IMR-90 (cell line): Measurements from ENCODE around the gene ICAM1. TPM values are rescaled to one million over a fixed set of nuclear protein-coding genes. Genes with fewer than 3 reads are reported as not detected.

ENCODE experiments used
- ATAC-seq: fragments of 200-7000 bp; cut with Tn5 transposase; 2 replicates; pipeline ENCODE4 v1.9.1; 2020; ENCODE audit warnings: low read depth, mild to moderate bottlenecking, moderate library complexity
- BruUV-seq: library from RNA; stranded (reverse); fragments of 400-500 nt; replicated peaks from 2 replicates; lab custom pipeline; 2021; lab: Mats Ljungman, UMichigan
- CTCF ChIA-PET: fragments of 300-600 bp; formaldehyde crosslinking; extraction: SDS; loops from one replicate; lab custom pipeline; 2021; ENCODE audit warnings: antibody characterized with exemption; lab: Yijun Ruan, JAX
- POLR2A ChIA-PET: fragments of 300-600 bp; sonication (Branson Sonifier 250); formaldehyde crosslinking; loops from one replicate; lab custom pipeline; 2022; ENCODE audit warnings: antibody characterized with exemption; ENCODE audit not compliant: unreplicated experiment; lab: Charles Lee
- DNase-seq: peaks from one replicate; pipeline ENCODE4 v3.0.0; 2013
- H2AFZ ChIP-seq: replicated peaks from 2 replicates; pipeline ENCODE3; 2013; ENCODE audit warnings: low read length, mild to moderate bottlenecking; ENCODE audit not compliant: poor library complexity
- H2AK5ac ChIP-seq: 2 replicates; pipeline ENCODE4 v1.6.1; 2013; ENCODE audit warnings: low read depth, low read length, inconsistent platforms
- H2AK9ac ChIP-seq: replicated peaks from 2 replicates; pipeline ENCODE3; 2013; ENCODE audit warnings: mild to moderate bottlenecking, low read depth, low read length, moderate library complexity; ENCODE audit not compliant: poor library complexity
- H2BK120ac ChIP-seq: 2 replicates; pipeline ENCODE4 v1.6.1; 2013; ENCODE audit warnings: low read depth, low read length, inconsistent platforms
- H2BK15ac ChIP-seq: 3 replicates; pipeline ENCODE4 v1.6.1; 2013; ENCODE audit warnings: low read depth, low read length, inconsistent platforms
- H2BK20ac ChIP-seq: 2 replicates; pipeline ENCODE4 v1.6.1; 2013; ENCODE audit warnings: low read depth, mild to moderate bottlenecking, inconsistent platforms, low read length, moderate library complexity
- H2BK5ac ChIP-seq: 2 replicates; pipeline ENCODE4 v1.6.1; 2013; ENCODE audit warnings: mild to moderate bottlenecking, low read depth, low read length, inconsistent platforms; ENCODE audit not compliant: poor library complexity, severe bottlenecking
- H3K14ac ChIP-seq: replicated peaks from 2 replicates; pipeline ENCODE4 v1.6.1; 2013; ENCODE audit warnings: low read depth, low read length, inconsistent platforms
- H3K18ac ChIP-seq: 2 replicates; pipeline ENCODE4 v1.6.1; 2013; ENCODE audit warnings: low read depth, low read length, control low read depth
- H3K23ac ChIP-seq: 2 replicates; pipeline ENCODE4 v1.6.1; 2013; ENCODE audit warnings: low read depth, low read length, inconsistent platforms
- H3K27ac ChIP-seq: 2 replicates; pipeline ENCODE4 v1.5.1; 2013; ENCODE audit warnings: mild to moderate bottlenecking, control low read depth, low read length; ENCODE audit not compliant: insufficient read depth
- H3K27me3 ChIP-seq: 2 replicates; pipeline ENCODE4 v1.6.1; 2013; ENCODE audit warnings: low read length; ENCODE audit not compliant: control insufficient read depth, insufficient read depth
- H3K36me3 ChIP-seq: 2 replicates; pipeline ENCODE4 v1.6.1; 2013; ENCODE audit warnings: low read length, mixed read lengths; ENCODE audit not compliant: control insufficient read depth, insufficient read depth
- H3K4ac ChIP-seq: 2 replicates; pipeline ENCODE4 v1.6.1; 2013; ENCODE audit warnings: low read depth, low read length, inconsistent platforms
- H3K4me1 ChIP-seq: 2 replicates; pipeline ENCODE4 v1.6.1; 2013; ENCODE audit warnings: low read length, mixed read lengths; ENCODE audit not compliant: control insufficient read depth, insufficient read depth
- H3K4me2 ChIP-seq: 2 replicates; pipeline ENCODE4 v1.6.1; 2013; ENCODE audit warnings: low read depth, mild to moderate bottlenecking, control low read depth, low read length, moderate library complexity
- H3K4me3 ChIP-seq: 2 replicates; pipeline ENCODE4 v1.5.1; 2013; ENCODE audit warnings: low read depth, mild to moderate bottlenecking, control low read depth, low read length, moderate library complexity; ENCODE audit not compliant: insufficient read depth
- H3K56ac ChIP-seq: 2 replicates; pipeline ENCODE4 v1.6.1; 2013; ENCODE audit warnings: low read length, inconsistent platforms; ENCODE audit not compliant: insufficient read depth; ENCODE audit errors: extremely low read depth
- H3K79me1 ChIP-seq, 2 experiments: 2 replicates each; pipeline ENCODE4 v1.6.1; 2013; ENCODE audit warnings: low read length in 2 of 2, inconsistent platforms in 1 of 2, low read depth in 1 of 2
- H3K9ac ChIP-seq: 2 replicates; pipeline ENCODE4 v1.6.1; 2013; ENCODE audit warnings: low read depth, low read length, control low read depth
- H3K9me1 ChIP-seq: 2 replicates; pipeline ENCODE4 v1.6.1; 2013; ENCODE audit warnings: low read length, inconsistent platforms; ENCODE audit not compliant: insufficient read depth
- H3K9me3 ChIP-seq: 2 replicates; pipeline ENCODE4 v1.6.1; 2013; ENCODE audit warnings: low read length; ENCODE audit not compliant: control insufficient read depth, insufficient read depth
- H4K20me1 ChIP-seq: 2 replicates; pipeline ENCODE4 v1.6.1; 2013; ENCODE audit warnings: low read length, inconsistent platforms; ENCODE audit not compliant: insufficient read depth
- H4K5ac ChIP-seq: 2 replicates; pipeline ENCODE4 v1.6.1; 2013; ENCODE audit warnings: mild to moderate bottlenecking, low read depth, low read length, control low read depth
- H4K8ac ChIP-seq, 2 experiments: 2 replicates each; pipeline ENCODE4 v1.6.1; 2013; ENCODE audit warnings: low read depth in 2 of 2, low read length in 2 of 2, control low read depth in 1 of 2, inconsistent platforms in 1 of 2
- H4K91ac ChIP-seq: 2 replicates; pipeline ENCODE4 v1.6.1; 2013; ENCODE audit warnings: low read depth, low read length, inconsistent platforms; ENCODE audit not compliant: insufficient read depth
- BHLHE40 ChIP-seq: fragments of 150-350 bp; IDR thresholded peaks from 2 replicates; pipeline ENCODE4 v1.6.1; 2016; ENCODE audit warnings: mild to moderate bottlenecking, low read depth, low read length
- CEBPB ChIP-seq: IDR thresholded peaks from 2 replicates; pipeline ENCODE4 v1.6.1; 2012; ENCODE audit warnings: low read depth, low read length, improper control_type of control experiment
- CHD1 ChIP-seq: IDR thresholded peaks from 2 replicates; pipeline ENCODE4 v1.6.1; 2012; ENCODE audit warnings: low read depth, low read length, improper control_type of control experiment
- ELK1 ChIP-seq: fragments of 150-350 bp; IDR thresholded peaks from 2 replicates; pipeline ENCODE4 v1.6.1; 2016; ENCODE audit warnings: low read depth, mild to moderate bottlenecking, low read length, moderate library complexity, borderline replicate concordance
- MAZ ChIP-seq: IDR thresholded peaks from 2 replicates; pipeline ENCODE4 v1.6.1; 2012; ENCODE audit warnings: low read depth, mild to moderate bottlenecking, low read length, improper control_type of control experiment, moderate library complexity, borderline replicate concordance
- MXI1 ChIP-seq: IDR thresholded peaks from 2 replicates; pipeline ENCODE4 v1.6.1; 2012; ENCODE audit warnings: low read depth, mild to moderate bottlenecking, low read length, moderate library complexity, borderline replicate concordance
- POLR2A ChIP-seq: IDR thresholded peaks from 2 replicates; pipeline ENCODE4 v1.6.1; 2012; ENCODE audit warnings: mild to moderate bottlenecking, low read depth, low read length
- SMC3 ChIP-seq: fragments of 150-350 bp; IDR thresholded peaks from 2 replicates; pipeline ENCODE4 v1.6.1; 2016; ENCODE audit warnings: low read depth, mild to moderate bottlenecking, antibody characterized with exemption, low read length, moderate library complexity
- whole genome bisulfite sequencing, 2 experiments: methylation state at CpG; one replicate each; pipeline versions ENCODE4 v1.1.5 to v1.1.7; 2013; ENCODE audit warnings: missing lambda C conversion rate in 2 of 2; ENCODE audit not compliant: insufficient read length in 1 of 2; ENCODE audit errors: extremely low coverage in 2 of 2; 5-methylcytosine and 5-hydroxymethylcytosine counted together
- dilution Hi-C: fragments of 300-500 bp; cut with HindIII; formaldehyde crosslinking; loops from one replicate; pipeline ENCODE4 v1.14.3; 2018; ENCODE audit warnings: low sequenced_read_pairs; ENCODE audit not compliant: unreplicated experiment
- in situ Hi-C: fragments of 300-500 bp; cut with MboI; formaldehyde crosslinking; loops from 3 replicates; pipeline ENCODE4 v1.14.3; 2019; ENCODE audit warnings: low sequenced_read_pairs, inconsistent platforms, mixed read lengths
- intact Hi-C: fragments of 100-400 bp; cut with micrococcal nuclease; formaldehyde crosslinking; loops from 2 replicates; pipeline ENCODE4 v1.10.0; 2022
- polyA plus RNA-seq, 3 experiments: library from polyadenylated mRNA; depleted of rRNA; stranded (reverse); fragments of >200 nt; gene quantifications; 2 replicates each; pipeline ENCODE4 v1.2.3, GENCODE V29; 2012; ENCODE audit warnings: low replicate concordance in 1 of 3
- total RNA-seq: library from RNA; depleted of rRNA; stranded (reverse); fragments of >200 nt; gene quantifications from 2 replicates; pipeline ENCODE4 v1.2.3, GENCODE V29; 2012

ICAM1 gene
- total and polyA plus RNA-seq, 2 of the 4 experiments (the other 2 are of a cell fraction) = 10.6 to 19.1 TPM

DNA sequence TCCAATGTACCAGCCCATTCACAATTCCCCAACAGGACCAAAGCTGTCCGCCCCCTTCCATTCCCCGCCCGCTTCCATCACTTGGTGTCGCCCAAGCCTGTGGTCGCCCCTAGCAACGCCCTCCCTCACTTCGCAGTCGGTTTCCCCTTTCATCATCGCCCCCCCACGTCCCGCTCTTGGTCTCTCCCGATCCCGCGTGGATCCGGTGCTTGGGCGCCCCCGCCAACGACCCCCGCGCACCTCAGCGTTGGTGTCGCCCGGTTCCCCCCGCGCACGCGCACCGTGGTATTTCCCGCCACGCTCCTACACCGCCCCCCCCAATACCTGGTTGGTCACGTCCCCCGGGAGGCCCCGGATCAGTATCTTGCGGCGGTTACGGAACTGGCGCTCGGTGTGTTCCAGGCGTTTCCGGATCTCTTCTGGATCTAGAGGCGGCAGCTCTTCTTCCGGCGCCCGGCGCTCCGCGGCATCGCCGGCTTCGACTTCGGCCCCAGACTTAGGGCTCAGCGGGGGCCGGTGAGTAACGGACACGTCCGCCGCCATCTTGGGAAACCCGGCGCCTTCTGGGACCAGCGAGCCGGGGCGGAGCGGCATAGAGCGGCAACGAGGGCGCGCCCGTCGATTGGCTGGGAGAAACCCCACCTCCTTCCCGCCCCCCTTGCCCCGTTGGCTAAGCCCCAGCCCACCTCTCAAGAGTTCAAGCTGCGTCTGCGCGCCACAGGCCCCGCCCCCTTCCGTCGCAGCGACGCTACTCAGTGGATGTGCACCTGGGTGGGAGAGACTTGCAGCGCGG is 62.2 kb downstream of the ICAM1 start, which contains the start of gene RAVER1:
TSS of gene RAVER1 (minus strand) at position 565 of the 793 bp plus-strand sequence. CDS start at position 543, 22 bp downstream.
- H2AK9ac ChIP-seq = peak within 1 kb of the TSS; percentile 99
- TF ChIP-seq MXI1 (0 out of 2 replicates have a peak, but pooled peaks have one; percentile 23), CHD1 (peak; percentile 99; the same call in 1 of the 2 replicates), BHLHE40 (peak; percentile 95), MAZ (peak; percentile 76; the same call in 1 of the 2 replicates), ELK1 (no peak), POLR2A (peak; percentile 96), CEBPB (0 out of 2 replicates have a peak, but pooled peaks have one; percentile 36), SMC3 (no peak)
- H2AFZ ChIP-seq = peak within 1 kb of the TSS; percentile 98
- CTCF ChIA-PET = no interaction called here
- H3K4ac ChIP-seq = peak within 1 kb of the TSS; percentile 86
- no peak within 1 kb of the TSS for H2BK20ac ChIP-seq
- H3K79me1 ChIP-seq = peaks cover 11 to 44% of the 10 kb centered on the region in 2 experiments
- intact Hi-C loops (loop anchor here (1.0 kb wide), 1 partner anchor 18 kb away; no protein-coding TSS in a partner anchor), dilution Hi-C loops (no loop called here), in situ Hi-C loops (no loop called here)
- peak within 1 kb of the TSS; percentile 93 for H2BK5ac ChIP-seq
- 0% methylated on average over 27 of the region's 82 CpGs; no CpG with 5 or more reads in 1 of the 2 experiments for WGBS, 2 experiments
- peak within 1 kb of the TSS; percentile 77 for H3K23ac ChIP-seq
- H3K56ac ChIP-seq = peak within 1 kb of the TSS; percentile 93
- no peaks in the 10 kb centered on the region for H3K27me3 ChIP-seq
- peak within 1 kb of the TSS; percentile 66 for H4K5ac ChIP-seq
- peak within 1 kb of the TSS; percentile 86 for H3K27ac ChIP-seq
- H3K18ac ChIP-seq = no peak within 1 kb of the TSS
- peak within 1 kb of the TSS; percentile 83 for H3K9ac ChIP-seq
- peak within 1 kb of the TSS; percentile 61; the same call in 1 of the 2 replicates for H2BK120ac ChIP-seq
- H3K14ac ChIP-seq = peak within 1 kb of the TSS; percentile 75
- H3K36me3 ChIP-seq = peaks cover 21% of the 10 kb centered on the region
- peaks cover 5% of the 10 kb centered on the region; the same call in 1 of the 2 replicates for H3K4me1 ChIP-seq
- ATAC-seq (peak; percentile 89), DNase-seq (peak; percentile 97)
- no peaks in the 10 kb centered on the region for H3K9me3 ChIP-seq
- H2AK5ac ChIP-seq = peak within 1 kb of the TSS; percentile 90
- POLR2A ChIA-PET = interaction anchor here (0.5 to 0.6 kb wide), 3 partner anchors 27 to 233 kb away, joined by 3 to 5 read pairs (median 4); no protein-coding TSS in a partner anchor
- H3K9me1 ChIP-seq = no peaks in the 10 kb centered on the region; the same call in 1 of the 2 replicates
- BruUV-seq = no TSS peak
- peak within 1 kb of the TSS; percentile 86 to 87 for H4K8ac ChIP-seq
- no peak within 1 kb of the TSS for H2BK15ac ChIP-seq
- peak within 1 kb of the TSS; percentile 93 for H3K4me2 ChIP-seq
- H4K20me1 ChIP-seq = peaks cover 26% of the 10 kb centered on the region
- peak within 1 kb of the TSS; percentile 77 for H4K91ac ChIP-seq
- H3K4me3 ChIP-seq = peak within 1 kb of the TSS; percentile 75
